HG03442 (cell line): ENCODE data around the gene ERVH48-1.
"Not testable (repeated sequence)": the region's sequence is repeated elsewhere in the genome, so short reads cannot be mapped to it uniquely, and the experiment has no call there.

Experiments used
- ATAC-seq: cut with Tn5 transposase; IDR thresholded peaks from one replicate; pipeline ENCODE4 v1.9.1; 2021; ENCODE audit warnings: mild to moderate bottlenecking, moderate library complexity; ENCODE audit not compliant: unreplicated experiment

The ERVH48-1 gene

GRCh38 chr21:42925114-42925926 is at the start of gene ERVH48-1:
TSS of gene ERVH48-1 (minus strand) at chr21:42925630. CDS start at chr21:42919006, 6,624 bp downstream.
- ATAC-seq, result no peak

DNA sequence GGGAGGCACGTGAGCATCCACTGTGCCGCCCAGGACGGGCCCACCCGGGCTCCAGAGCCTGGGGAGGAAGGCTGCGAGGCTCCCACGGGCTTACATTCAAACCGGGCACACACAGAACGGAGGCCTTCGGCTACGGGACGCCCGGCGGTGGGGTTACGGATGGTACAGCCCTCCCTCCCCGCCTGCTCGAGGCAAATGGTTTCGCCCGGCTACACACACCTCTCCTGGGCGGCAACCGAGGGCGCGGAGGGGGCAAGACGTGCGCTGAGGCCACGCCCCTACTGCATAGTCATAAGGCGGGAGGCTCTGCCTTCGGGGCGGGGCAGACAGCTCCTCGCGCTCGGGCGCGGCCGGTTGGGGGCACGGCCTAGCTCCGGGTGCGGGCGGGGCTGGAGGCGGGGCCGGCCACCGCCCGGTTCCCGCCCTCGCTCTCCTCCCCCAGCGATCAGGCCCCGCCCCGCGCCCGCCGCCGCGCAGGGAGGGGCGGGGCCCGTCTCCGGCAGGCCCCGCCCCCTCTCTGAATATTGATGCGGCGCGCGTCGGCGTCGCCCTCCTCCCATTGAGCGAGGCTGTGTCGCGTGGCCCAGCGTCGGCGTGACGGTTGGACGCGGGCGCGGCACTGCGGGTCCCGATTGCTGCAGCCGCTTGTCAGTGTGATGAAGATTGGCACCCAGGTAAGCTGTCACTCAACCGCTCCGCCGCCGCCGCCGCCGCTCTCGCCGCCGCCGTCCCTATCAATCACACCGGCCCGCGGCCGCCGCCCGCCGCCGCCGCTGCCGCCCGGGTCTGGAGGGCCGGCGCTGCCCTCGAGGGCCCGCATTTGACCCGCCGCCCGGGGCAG is 48.8 kb upstream of the ERVH48-1 start, which contains the start of gene PKNOX1:
PKNOX1 (plus strand) TSS at position 572 of the 841 bp plus-strand sequence. CDS start 29,820 bp downstream, outside the sequence.
- peak; percentile 78 for ATAC-seq

DNA sequence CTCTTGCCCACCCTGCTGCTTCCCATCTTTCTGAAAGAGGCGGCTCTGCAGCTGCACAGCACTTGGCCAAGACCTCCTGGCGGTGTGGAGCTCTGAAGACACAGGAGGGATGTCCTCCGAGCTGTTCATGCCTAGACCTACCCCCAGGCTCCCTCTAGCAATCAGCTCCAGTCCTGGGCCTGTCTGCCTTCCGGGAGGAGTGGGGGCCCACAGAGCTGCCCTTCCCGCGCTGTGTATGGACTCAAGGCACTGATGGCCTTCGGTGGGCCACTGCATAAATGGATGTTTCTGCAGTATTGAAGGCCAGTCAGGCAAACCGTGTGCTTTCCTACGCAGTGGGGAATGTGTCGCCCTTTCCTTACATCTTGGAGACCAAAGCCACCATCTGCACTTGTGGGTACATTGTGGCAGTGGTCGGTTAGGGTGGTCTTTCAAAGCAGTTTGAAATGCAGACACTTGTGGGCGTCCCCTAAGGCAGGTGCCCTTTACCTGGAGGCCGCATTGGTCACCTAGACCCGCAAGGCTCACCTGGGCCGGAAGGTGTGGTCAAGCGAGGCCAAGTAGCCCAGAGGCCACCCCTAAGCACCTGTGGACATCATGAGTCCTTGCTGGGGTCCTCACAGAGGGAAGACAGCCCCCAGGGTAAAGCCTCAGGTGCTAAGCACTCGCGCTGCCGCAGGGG is 48.0 kb upstream of the ERVH48-1 start:
- ATAC-seq, result no peak

- ATAC-seq, result no peak
These were observed 46.5 kb upstream of the ERVH48-1 start for GRCh38 chr21:42971897-42972275.

DNA sequence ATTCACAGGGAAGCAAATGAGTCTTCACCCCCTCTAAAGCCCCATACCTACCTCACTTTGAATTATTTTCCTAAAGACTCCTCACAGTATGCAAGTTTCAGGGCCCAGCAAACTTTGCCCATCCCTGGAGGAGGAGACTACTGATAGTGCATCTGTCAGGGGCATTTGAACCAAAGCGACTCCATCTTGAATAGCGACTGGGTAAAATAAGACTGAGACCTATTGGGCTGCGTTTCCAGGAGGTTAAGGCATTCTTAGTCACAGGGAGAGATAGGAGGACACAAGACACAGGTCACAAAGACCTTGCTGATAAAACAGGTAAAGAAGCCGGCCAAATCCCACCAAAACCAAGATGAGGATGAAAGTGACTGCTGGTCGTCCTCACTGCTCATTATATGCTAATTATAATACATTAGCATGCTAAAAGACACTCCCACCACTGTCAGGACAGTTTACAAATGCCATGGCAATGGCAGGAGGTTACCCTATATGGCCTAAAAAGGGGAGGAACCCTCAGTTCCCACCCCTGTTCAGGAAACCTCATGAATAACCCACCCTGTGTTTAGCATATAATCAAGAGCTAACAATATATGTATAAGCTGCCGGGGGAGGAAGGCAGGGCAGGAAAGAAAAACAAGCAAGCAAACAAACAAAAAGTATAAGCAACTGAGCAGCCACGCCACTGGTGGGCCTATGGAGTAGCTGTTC is 45.7 kb upstream of the ERVH48-1 start:
- ATAC-seq, result no peak

GRCh38 chr21:42969193-42969600 is 43.8 kb upstream of the ERVH48-1 start:
- no peak for ATAC-seq

DNA sequence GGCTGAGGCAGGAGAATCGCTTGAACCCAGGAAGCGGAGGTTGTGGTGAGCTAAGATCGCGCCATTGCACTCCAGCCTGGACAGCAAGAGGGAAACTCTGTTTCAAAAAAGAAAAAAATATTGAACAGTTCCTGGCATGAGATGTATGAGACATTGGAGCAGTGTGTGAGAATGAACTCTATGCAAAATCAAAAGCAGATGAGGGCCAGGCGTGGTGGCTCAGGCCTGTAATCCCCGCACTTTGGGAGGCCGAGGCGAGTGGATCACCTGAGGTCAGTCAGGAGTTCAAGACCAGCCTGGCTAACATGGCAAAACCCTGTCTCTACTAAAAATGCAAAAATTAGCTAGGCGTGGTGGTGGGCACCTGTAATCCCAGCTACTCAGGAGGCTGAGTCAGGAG is 42.2 kb upstream of the ERVH48-1 start:
- ATAC-seq, result not testable (repeated sequence)

- no peak for ATAC-seq
These were observed 39.8 kb upstream of the ERVH48-1 start for GRCh38 chr21:42965211-42965560.

DNA sequence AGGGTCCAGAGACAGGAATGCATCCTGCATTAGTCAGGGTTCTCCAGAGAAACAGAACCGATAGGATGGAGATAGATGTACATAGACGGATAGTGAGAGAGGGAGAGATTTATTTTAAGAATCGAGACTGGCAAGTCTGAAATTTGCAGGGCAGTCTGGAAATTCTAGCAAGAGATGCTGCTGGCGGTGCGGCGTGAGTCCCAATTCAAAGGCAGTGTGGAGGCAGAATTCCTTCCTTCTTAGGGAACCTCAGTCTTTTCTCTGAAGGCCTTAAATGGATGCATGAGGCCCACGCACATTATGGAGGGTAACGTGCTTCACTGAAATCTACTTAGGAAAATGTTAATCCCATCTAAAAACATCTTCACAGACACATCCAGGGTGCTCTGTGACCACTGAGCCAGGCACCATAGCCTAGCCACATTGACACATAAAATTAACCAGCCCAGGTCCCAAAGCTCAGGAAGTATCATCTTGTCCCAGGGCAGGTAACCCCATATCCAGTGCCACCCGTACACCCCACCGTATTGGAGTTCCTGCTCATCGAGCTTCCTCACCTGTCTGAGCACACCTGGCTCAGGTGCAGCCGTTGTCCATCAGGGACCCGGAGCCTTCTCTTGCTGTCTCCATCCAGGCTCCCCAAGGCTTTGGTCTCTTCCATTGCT is 39.2 kb upstream of the ERVH48-1 start:
- ATAC-seq, result no peak

DNA sequence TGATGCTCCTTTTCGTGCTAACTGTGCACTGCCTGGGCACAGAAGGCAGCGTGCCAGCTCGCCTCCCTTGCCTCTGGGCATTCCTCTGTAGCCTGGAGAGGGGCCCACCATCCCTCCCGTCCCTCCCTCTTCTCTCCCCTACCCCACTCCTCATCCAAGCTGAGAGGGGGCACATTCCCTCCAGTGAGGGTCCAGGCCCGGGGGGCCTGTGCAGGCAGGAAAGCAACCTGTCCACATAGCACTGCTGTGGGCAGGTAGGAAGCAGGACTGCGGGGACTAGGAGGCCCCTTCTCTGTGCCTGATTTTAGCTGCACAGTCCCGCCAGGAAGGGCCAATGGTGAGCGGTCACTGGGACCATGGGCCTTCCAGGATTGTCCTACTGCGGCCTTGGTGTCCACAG is 38.7 kb upstream of the ERVH48-1 start:
- ATAC-seq, result no peak

DNA sequence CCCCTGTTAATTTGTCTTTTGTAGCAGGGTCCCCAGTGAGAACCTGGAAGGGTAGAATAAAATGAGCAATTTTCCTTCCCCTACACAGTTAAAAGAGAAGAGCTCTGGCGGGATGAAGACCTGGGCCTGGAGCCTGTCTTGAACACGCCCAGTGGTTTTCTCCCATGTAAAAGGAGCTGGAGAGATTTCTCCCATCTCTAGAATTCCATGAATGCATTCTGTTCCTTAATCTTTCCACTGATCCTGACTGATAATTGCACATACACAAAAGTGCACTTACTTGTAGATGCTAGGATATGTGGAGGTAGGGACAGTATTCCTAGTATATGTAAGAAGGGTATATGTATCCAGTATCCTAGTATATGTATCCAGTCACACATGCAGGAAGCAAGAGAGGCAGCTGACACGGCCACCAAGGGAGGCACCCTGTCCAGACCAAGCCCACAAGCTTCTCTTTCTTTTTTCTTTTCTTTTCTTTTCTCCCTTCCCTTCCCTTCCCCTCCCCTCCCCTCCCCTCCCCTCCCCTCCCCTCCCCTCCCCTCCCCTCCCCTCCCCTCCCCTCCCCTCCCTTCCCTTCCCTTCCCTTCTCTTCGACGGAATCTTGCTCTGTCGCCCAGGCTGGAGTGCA is 37.1 kb upstream of the ERVH48-1 start:
- no peak for ATAC-seq

GRCh38 chr21:42959728-42960127 is 34.3 kb upstream of the ERVH48-1 start:
- no peak for ATAC-seq

- ATAC-seq, result not testable (repeated sequence)
These were observed 32.7 kb upstream of the ERVH48-1 start for GRCh38 chr21:42958122-42958521.

GRCh38 chr21:42956824-42957630 is 31.6 kb upstream of the ERVH48-1 start:
- ATAC-seq, result peak; percentile 99

GRCh38 chr21:42951193-42951592 is 25.8 kb upstream of the ERVH48-1 start:
- not testable (repeated sequence) for ATAC-seq

GRCh38 chr21:42949094-42949755 is 23.8 kb upstream of the ERVH48-1 start:
- not testable (repeated sequence) for ATAC-seq

DNA sequence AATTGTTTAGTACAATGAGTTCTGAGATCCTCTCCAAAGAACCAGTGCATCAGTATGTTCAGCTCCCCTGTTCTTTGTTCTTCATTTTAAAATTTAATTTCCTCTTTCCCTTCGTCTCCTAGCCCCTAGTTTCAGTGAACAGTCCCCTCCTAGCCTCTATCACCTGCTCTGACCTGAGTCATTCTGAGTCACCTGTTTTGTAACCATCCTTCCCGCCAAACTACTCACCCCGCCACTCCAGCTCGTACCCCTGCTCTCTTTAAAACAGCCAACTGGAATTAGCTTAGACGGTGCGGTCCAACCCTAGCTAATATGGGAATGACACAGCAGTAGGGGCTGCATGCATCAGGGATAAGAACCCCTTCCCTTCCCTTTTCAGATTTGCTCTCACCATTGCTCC is 16.8 kb upstream of the ERVH48-1 start:
- no peak for ATAC-seq

GRCh38 chr21:42941696-42942085 is 16.3 kb upstream of the ERVH48-1 start:
- ATAC-seq, result no peak
